CD4-positive, alpha-beta T cell treated with Interleukin-17A for 1 hour (primary cell): ENCODE results near the gene SLC7A14.

ENCODE experiments used
- DNase-seq: peaks from one replicate; pipeline ENCODE4 v3.0.0-alpha.2; 2020

The SLC7A14 gene

DNA sequence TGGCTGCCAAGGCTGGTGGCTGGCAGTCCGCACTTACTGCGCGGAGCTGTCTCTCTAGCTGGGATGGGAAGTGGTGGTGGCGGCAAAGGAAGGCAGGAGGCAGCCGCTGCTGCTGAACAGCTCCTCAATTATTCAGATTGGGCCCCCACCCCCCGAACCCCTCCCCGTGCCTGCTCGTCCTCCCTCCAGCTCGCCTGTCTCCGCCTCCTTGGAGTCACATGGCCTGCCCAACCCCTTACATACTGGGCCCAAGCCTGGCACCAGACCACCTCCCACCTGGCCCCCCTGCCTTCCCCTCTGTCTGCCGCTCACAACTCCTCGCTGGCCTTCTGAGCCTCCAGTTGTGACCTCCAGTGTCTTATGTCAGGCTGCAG is at the start of gene SLC7A14:
Gene SLC7A14 (minus strand): TSS at position 139 of the 374 bp plus-strand sequence. CDS start 59,139 bp downstream, outside the sequence.
- DNase-seq, result no peak

DNA sequence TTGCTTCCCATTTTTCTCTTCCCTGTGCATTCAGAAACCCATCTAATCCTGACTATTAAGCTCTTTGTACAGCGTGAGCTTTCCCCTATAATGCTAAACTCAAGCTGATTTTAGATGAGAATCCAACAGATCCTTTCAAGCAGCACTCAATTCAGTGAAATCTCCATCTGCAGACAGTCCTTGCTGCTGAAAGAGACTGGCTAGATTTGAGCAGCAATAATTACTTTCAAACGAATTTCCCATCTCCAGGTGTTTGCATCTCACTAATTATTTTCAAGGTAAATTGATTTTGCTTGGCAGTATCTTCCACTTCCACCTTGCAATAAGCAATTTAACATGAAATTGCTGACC is 49.5 kb upstream of the SLC7A14 start:
- no peak for DNase-seq

DNA sequence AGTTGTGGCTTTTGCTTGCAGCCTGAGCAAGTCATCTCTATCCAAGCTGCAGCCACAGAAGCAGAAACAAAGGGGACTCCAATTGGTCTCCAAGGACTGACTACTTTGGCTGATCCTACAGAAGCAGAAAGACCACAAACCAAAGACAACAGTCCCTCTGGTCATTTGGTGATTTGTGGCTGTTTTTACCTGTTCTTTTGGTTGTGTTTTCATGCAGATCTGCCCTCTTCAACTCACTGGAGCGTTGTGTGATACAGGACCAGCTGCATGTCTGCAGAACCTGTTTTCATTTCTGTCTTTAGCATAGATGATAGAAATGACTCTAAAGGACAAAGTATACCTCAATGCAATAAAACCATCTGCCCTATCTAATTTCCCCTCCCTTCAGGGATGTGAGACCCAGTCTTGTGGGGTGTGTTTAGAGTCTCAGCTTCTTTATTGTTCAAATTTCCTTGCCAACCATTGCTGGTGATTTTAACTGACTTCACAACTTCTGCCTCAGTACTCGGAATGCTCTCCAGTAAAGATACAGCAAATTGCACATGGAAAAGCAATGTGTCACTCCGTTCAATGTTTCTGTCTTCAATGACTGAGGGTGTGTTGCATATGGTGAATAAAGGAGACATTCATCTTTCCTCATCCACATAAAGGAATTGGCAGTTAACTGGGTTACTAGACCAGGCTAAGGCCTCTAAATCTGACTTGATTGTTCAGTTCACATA is 48.9 kb upstream of the SLC7A14 start:
- DNase-seq, result no peak

DNA sequence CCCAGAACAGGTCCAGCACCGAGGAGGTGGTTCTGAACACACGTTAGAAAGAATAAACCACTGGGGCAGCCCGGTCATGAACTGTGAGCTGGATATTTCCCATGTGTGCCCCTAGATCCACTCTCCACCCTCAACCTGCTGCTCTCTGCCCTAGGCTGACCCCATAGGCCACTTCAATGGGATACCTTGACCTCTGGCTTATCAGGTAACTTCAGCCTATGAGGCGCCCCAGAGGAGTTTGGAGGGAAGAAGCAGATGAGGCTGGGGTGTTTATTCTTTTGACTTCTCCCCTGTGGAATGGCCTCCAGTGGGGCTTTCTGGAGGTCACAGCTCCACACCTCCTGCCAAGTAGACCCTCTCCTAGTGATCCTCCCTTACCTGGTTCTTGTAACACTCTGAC is 47.7 kb upstream of the SLC7A14 start:
- DNase-seq, result no peak

DNA sequence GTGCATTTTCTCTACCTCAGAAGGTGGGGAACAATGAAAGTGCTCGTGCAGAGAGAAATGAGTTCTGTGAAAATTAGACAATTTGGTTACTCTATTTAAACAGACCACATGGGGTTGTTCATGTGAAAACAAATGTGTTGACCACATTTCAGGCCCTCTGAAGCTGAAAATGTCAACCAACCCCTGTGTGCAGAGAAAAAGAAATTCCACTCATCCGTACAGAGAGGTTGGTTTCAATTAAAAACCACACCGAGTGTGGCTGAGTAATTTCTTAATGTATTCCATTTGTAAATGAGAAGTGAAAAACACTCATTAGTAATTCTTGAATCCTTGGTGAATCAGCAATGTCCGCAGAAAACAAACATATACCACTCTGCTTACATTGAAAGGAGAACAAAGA is 46.9 kb upstream of the SLC7A14 start:
- DNase-seq, result no peak

DNA sequence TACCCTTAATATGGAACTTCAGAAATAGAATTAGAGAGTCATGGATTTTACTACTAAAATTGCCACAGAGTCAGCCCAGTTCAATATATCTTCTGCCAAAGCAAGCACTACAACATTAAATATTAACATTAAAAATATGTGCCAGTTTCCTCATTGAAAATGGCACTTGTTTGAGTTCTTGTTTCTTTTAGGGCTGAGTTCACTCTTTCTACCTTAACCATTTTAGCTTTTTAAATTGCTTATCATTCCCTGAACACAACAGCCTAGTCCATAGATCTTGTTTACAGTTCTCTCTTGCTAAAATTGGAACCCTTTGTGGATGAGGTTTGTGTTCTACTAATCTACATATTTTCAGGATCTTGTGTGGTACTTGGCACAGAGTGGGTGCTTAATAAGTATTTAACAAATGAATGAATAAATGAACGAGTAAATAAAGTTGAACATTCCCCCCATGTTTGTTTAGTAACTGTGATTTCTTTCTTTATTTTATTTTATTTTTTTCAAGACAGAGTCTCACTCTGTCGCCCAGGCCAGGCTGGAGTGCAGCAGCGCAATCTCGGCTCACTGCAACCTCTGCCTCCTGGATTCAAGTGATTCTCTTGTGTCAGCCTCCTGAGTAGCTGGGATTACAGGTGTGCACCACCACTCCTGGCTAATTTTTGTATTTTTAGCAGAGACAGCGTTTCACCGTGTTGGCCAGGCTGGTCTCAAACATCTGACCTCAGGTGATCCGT is 46.0 kb upstream of the SLC7A14 start:
- DNase-seq, result no peak

DNA sequence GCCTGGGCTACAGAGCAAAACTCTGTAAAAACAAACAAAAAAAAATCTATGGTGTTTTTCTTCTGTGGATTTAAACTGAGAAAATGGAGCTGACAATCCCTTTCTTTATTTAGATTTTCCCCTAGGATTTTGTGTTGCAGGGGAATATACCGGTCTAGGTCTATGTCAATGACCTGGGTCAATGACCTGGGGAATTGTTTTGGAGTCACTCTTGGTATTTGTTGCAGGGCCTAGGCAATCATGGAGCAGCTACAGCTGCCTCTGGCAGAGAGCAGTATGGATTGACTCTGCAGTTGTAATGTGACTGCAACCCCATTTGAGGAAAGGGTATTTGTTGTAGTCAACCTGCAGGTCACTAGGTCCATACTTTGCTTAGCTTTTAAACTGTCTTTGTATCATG is 37.6 kb upstream of the SLC7A14 start:
- DNase-seq, result no peak

DNA sequence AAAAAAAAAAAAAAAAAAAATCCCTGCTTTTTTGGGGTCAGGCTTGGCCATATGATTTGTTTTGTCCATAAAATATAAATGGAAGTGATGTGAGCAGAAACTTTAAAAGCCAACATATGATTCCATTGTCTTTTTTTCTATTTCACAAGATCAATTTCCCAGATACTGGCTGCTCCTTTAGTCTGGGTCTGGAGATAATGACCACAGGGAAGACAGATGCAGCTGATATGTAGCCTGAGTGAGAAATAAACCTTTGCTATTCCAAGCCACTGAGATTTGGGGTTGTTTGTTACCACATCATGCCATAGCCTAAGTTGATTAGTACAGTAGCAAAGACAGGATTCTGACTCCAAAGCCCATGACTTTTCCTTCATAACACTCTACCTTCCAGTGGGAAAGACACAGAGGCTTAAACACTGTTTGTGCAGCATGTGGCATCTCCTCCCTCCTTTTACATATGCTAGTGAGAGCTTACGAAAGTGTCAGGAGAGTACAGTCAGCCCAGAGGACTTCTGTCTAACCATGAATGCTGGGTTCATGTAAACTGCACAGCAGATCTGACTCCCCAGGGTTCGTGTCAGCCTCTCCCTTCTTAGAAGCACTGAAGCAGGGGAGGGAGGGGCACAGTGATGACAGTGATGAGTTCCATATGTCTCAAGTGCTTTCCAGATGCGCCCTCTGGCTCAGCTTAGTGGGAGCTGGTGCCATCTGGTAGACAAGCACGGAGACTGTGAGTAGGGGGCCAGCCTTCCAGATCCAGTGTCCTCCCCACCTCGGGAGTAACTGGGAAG is 36.7 kb upstream of the SLC7A14 start:
- DNase-seq, result no peak

DNA sequence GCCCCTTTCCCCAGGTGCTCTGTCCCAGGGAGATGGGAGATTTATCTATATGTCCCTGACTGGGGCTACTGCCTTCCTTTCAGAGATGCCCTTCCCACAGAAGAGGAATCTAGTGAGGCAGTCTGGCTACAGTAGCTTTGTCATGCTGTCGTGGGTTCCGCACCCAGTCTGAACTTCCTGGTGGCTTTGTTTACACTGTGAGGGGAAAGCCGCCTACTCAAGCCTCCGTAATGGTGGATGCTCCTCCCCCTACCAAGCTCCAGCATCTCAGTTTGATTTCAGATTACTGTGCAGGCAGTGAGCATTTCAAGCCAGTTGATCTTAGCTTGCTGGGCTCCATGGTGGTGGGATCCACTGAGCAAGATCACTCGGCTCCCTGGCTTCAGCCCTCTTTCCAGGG is 35.4 kb upstream of the SLC7A14 start:
- DNase-seq, result no peak

DNA sequence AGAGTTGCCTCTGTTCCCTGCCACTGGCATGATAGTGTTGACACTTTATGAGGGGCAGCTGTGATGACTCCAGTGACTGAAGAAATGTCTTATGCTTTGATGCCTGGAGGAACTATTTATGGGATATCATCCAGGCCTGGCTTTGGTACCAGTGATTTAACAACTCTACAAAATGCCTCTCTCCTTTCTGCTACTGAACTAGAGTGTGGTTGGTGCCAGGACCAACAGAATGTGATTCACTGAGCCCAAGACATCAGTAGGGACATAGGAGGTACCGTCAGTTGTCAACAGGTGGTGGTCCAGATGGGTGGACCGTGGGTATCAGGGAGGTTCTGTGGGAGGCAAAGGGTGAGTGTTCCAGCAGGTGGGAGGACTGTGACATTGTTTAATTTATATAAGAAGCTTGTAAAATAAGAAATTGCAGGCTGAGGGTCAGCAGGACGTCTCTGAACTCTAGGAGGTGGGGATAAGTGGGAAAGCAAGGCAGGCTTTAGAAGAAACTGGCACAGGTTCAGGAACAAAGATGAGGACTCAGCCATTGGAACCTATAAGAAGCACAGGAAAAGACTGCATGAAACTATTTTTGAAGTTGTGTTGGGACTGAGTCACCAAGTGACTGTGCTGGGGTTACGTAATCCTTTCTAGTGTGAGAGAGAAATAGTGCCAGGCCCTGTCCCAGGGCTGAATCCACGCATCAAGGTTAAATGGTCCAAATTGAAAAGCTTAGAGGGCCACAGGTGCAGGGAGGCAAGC is 28.5 kb upstream of the SLC7A14 start:
- DNase-seq, result no peak

DNA sequence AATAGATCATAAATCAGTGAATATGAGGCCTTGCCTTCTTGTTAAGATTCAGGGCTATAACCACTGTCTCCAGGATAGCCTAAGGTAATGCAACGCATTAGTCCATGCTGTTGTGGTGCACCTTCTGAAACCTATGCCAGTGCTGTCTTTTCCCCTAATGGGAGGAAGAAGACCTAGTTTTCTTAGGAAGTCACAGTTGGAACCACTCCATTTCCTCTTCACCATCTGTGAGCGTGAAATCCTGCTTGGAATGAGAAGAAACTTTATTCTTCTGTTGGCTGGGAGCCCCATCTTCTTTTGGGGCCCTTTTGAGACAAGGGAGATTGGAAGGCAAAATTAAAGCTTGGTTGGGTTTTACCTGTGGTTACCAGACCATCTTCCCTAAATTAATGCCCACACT is 25.9 kb upstream of the SLC7A14 start:
- DNase-seq, result no peak

DNA sequence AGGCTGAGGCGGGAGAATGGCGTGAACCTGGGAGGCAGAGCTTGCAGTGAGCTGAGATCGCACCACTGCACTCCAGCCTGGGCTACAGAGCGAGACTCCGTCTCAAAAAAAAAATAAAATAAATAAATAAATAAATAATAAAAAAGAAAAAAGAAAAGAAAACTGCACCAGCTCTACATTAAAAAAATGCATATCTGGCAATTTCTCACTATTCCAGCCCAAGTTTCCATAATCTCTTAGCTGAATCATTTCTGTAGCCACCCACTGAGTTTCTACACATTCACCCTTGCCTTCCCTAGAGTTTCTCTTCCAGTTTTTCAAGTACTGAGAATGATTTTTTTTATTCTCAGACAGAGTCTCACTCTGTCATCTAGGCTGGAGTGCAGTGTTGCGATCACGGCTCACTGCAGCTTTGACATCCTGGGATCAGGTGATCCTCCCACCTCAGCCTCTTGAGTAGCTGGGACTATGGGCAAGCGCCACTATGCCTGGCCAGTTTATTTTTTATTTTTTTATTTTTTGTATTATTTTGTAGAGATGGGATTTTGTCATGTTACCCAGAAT is 24.5 kb upstream of the SLC7A14 start:
- no peak for DNase-seq

DNA sequence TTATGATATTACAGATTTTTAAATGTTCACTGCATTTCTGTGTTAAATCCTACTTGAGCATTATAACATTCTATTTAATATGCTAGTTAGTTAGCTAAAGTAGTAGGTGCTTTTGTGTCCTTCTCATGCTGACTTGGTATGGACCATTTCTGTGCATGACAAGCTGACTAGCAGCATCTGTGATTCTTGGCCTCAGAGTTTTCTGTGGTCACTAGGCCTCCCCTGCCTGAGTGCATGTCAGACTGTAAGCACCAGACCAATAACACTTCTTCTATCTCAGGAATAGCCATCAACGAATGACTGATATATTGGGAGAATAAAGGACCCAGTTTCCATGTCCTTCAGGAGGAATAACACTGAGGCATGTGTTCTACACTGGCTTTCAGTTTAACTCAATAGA is 22.6 kb upstream of the SLC7A14 start:
- DNase-seq, result no peak

DNA sequence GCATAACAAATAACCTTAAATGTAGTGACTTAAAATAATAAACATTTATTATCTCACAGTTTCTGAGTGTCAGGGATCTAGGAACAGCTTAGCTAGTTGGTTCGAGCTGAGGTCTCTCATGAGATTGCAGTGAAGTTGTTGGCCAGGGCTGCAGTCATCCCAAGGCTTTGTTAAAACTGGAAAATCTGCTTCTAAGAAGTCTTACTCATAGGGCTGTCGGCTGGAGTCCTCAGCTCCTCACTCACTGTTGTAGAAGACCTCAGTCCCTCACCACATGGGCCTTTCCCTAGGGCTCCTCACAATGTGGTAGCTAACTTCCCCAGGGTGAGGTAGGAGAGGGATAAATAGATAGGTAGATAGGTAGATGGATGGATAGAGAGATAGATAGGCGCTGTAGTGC is 20.8 kb upstream of the SLC7A14 start:
- DNase-seq, result no peak

DNA sequence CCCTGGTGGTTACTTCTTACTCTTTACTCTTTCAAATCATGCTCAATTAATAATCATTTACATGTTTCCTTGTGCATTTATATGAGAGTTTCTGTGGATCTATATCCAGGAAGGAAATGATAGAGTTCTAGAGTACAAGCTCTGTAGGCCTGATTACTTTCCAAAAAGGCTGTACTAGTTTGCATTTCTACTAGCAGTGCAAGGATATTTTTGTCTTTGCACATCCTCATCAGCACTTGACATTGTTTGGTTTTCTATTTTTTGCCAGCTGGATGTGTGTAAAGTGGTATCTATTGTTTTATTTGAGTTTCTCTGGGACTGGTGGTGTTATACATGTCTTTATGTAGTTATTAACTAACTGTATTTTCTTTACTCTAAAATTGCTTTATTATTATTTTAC is 19.6 kb upstream of the SLC7A14 start:
- no peak for DNase-seq

DNA sequence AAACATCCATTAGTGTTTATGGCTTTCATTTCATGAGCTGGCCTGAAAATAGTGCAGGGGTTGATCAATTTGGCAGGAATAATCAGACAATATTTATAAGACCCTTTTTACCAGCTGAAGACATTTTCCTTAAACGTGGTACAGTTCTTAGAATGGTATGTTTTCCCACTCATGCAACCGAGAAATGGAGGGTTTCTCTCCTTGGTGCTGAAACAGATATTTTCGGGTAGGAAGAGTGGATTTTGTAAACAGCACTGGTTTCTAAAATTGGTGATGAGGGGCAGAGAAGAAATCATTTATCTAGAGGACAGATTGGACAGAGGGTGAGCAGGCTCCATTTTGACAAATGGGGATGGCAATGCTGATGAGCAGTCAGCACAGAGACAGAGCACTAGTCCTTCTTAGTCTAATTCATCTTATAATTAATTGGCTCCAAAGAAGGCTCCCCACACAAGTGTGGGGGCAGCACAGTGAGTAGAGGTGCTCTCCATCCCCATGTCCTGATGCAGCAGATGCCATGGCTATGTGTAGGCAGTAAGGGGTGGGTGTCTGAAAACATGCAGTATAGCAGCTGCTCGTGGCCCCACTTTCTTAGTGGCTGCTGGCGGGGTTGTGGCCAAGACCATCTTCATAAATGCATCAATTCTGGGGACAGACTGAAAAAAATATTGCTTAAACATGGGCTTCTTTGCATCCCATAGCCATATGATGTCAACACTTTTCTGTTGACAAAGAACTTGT is 18.1 kb upstream of the SLC7A14 start:
- no peak for DNase-seq

DNA sequence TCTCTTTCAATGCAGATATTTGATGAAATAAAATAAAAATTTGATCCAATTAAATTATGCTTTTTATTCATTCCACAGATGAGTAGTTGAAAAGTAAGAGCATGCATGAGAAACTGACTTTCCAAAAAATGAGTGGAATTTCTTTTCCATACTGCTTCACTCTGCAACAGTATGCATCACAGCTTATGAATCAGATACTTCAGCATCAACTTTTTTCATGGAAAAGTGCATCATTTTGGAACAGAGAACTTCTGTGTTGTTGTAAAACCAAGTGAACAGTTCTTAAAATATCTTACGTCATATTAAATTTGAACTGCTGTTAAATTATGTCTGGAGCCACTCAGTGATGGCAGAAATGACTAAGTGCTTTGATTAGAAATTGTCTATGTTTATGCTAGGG is 16.7 kb upstream of the SLC7A14 start:
- DNase-seq, result no peak

DNA sequence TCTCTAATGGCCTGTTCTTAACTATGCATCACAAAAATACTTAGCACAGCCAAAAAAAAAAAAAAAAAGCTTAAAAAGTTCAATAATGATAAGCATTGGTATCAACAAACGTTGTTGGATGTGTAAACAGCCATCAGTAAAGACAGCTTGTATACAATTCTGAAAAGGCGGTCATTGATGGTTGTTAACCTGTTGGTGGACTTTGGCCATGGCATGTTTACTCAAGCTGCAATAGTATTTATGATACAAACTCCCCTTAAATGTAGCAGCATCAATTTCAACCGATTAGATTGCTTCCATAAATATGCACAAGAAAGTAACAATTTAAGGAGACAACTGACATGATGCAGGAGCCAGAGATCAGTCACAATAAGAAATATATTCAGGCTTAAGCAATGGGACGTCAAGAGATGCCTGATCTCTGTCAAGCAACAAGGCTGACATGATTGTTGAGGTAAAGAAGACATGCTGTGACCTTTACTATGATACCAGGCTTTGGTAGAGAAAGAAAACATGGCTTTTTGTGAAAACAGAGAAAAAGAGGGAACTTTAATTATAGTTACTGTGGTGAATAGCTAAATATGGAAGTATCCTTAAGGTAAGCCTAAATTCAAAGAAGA is 14.2 kb upstream of the SLC7A14 start:
- DNase-seq, result no peak

DNA sequence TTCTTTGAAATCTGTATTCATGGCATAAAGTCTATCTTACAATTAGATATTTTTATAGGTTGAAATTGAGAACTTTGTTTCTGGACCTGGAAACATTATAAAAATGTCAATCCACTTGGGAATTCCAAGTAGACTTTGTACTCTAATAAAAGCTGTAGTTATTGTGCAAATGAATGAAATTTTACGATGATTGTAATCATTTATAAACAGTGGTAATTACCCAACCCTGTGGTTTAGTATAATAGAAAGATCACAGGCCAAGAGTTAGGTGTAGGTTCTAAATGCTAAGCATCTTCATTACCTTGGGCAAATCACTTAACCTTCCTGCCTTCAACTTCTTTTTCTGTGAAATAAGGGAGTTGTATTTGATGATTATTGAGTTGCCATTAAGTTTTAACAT is 13.2 kb upstream of the SLC7A14 start:
- DNase-seq, result no peak

DNA sequence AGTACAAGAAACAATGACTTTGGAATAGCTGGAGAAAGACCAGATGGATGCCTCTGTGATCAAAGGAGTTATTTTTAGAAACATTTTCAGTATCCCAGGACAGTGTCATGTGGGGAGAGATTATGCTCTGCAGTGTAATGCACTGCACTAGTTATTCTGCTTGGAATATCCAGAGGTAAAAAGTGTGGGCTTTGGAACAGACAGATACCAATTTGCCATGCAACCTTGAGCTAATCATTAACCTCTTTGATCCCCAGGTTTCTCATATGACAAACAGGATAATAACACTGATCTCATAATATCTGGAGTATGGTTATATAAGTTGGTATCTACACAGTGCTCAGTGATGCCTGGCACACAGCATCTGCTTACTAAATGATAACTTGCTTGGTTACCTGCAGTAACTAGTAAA is 12.2 kb upstream of the SLC7A14 start:
- DNase-seq, result no peak

DNA sequence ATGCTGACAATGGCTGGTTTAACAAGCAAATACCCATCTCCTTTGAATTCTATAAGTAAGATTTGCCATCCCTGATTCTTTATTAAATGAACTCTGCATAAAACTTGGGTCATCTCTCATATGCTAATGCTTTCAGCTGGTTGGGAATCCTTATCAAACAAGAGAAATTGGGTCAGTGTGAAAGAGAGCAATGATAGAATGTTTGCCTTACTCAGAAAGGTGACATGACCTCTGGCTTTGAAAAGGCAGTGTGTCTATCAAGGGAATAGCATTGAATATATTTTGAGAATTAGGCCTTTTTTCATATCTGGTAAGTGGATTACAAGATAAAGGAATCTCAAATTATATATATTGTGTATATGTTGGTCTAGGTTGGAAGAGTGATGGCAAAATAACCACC is 8.7 kb upstream of the SLC7A14 start:
- DNase-seq, result no peak

DNA sequence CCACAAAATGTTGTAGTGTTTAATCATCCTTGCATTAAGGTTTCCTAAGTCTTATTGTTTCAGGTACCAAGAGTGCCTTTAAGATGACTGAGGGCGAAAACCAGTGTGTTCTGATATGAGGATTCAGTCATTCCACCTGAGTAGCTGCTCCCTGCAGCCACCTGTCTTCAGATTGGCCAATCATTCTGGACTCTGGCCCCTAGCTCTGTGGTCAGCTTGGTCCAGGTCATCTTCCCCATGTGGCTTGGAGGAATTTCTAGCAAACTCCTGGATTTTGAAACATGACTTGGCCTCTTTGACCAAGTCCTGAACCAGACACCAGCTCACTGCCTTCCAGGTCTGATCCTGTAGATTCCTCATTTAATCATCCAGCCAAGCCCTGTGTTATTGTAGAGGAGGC is 7.8 kb upstream of the SLC7A14 start:
- DNase-seq, result no peak
